Activated B cell treated with CpG ODN at 0.5 μM for 24 hours (primary cell): ENCODE results near the gene PRICKLE3. TPM values are rescaled to one million over a fixed set of nuclear protein-coding genes. Genes with fewer than 3 reads are reported as not detected.
"Not testable (repeated sequence)": the region's sequence is repeated elsewhere in the genome, so short reads cannot be mapped to it uniquely, and the experiment has no call there.

ENCODE experiments used
- ATAC-seq: fragments of 200-7000 bp; cut with Tn5 transposase; one replicate; pipeline ENCODE4 v1.10.0; 2021; ENCODE audit warnings: low read depth, mild to moderate bottlenecking, moderate library complexity
- CTCF ChIA-PET: fragments of 350-600 bp; sonication (Branson Sonifier 250); formaldehyde crosslinking; loops from one replicate; lab custom pipeline; 2021; ENCODE audit warnings: antibody characterized with exemption; lab: Charles Lee
- POLR2A ChIA-PET: fragments of 350-600 bp; sonication (Branson Sonifier 250); formaldehyde crosslinking; loops from one replicate; lab custom pipeline; 2021; ENCODE audit warnings: antibody characterized with exemption; lab: Charles Lee
- DNase-seq: peaks from one replicate; pipeline ENCODE4 v3.0.0; 2022
- H3K27ac Mint-ChIP-seq: one replicate; pipeline ENCODE4 v1.8.0; 2020; ENCODE audit warnings: mixed read lengths
- H3K27me3 Mint-ChIP-seq: one replicate; pipeline ENCODE4 v1.8.0; 2021; ENCODE audit warnings: mixed read lengths
- H3K36me3 Mint-ChIP-seq: one replicate; pipeline ENCODE4 v1.8.0; 2021; ENCODE audit warnings: low read depth, mixed read lengths
- H3K4me1 Mint-ChIP-seq: one replicate; pipeline ENCODE4 v1.8.0; 2021; ENCODE audit warnings: mixed read lengths
- H3K4me3 Mint-ChIP-seq: one replicate; pipeline ENCODE4 v1.8.0; 2020; ENCODE audit warnings: mild to moderate bottlenecking, mixed read lengths
- H3K9me3 Mint-ChIP-seq: one replicate; pipeline ENCODE4 v1.8.0; 2020; ENCODE audit warnings: mixed read lengths
- intact Hi-C: fragments of 100-400 bp; cut with micrococcal nuclease; formaldehyde crosslinking; loops from one replicate; pipeline ENCODE4 v1.15.1; 2024
- total RNA-seq: library from RNA; stranded (reverse); gene quantifications from 2 replicates; pipeline ENCODE4 v1.2.3, GENCODE V29; 2022
- TF ChIP-seq, protein P1 (sequence below): fragments of 200-600 bp; IDR thresholded peaks from one replicate; pipeline ENCODE4 v1.8.0; 2022; ENCODE audit warnings: antibody characterized with exemption, mild to moderate bottlenecking

Gene PRICKLE3
- total RNA-seq, 1 donor from 2014 or later, result 11.8 TPM

DNA sequence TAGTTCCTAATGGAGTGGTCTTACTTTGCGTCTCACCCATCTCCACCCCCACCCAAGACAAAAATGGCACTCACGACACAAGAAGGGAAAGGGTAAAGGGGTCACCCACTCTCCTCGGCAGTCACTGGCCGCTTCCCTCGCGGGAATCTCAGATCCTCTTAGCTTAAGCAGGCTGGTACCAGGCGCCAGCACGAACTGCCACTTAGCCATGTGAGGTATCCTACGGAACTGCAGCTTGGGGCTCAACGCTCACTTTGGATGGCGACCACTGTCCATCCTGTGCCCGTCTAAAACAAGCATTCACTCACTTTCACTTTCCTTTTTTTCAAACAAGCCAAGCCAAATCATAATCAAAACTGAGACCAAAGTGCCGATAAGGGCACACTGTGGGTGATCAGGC, 38.2 kb downstream of the PRICKLE3 start:
- Mint-ChIP-seq H3K27me3 (no peaks in the 10 kb centered on the region), H3K27ac (no peak overlapping the region), H3K36me3 (no peaks in the 10 kb centered on the region), H3K9me3 (no peaks in the 10 kb centered on the region), H3K4me3 (no peak overlapping the region), H3K4me1 (peaks cover 3% of the 10 kb centered on the region)
- ChIA-PET CTCF (no interaction called here), POLR2A (no interaction called here)
- ATAC-seq, result no peak
- intact Hi-C loops, result no loop called here
- DNase-seq, result no peak
- TF ChIP-seq, protein P1, sequence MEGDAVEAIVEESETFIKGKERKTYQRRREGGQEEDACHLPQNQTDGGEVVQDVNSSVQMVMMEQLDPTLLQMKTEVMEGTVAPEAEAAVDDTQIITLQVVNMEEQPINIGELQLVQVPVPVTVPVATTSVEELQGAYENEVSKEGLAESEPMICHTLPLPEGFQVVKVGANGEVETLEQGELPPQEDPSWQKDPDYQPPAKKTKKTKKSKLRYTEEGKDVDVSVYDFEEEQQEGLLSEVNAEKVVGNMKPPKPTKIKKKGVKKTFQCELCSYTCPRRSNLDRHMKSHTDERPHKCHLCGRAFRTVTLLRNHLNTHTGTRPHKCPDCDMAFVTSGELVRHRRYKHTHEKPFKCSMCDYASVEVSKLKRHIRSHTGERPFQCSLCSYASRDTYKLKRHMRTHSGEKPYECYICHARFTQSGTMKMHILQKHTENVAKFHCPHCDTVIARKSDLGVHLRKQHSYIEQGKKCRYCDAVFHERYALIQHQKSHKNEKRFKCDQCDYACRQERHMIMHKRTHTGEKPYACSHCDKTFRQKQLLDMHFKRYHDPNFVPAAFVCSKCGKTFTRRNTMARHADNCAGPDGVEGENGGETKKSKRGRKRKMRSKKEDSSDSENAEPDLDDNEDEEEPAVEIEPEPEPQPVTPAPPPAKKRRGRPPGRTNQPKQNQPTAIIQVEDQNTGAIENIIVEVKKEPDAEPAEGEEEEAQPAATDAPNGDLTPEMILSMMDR, result no peak

DNA sequence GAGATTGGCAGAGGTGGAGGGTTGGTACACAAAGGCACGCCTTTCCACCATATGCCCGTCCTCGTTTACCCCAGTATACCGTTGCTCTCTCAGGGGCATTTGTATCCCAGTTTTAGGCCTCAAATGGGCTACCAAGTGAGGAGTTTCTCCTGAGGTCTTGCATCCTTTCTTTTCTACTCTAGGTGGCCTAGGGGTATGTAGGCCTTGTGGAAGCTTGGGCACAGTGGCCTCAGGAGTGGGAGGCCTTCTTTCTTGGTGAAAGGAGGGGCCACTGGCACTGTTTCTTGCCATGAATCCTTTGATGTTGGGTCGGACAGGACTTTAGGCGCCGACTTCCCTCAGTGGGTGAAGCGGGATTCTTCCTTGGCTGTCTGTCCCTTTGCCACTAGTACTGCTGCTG, 38.9 kb downstream of the PRICKLE3 start:
- H3K9me3 Mint-ChIP-seq, result no peaks in the 10 kb centered on the region
- ChIA-PET POLR2A (no interaction called here), CTCF (no interaction called here)
- H3K27me3 Mint-ChIP-seq, result no peaks in the 10 kb centered on the region
- H3K36me3 Mint-ChIP-seq, result no peaks in the 10 kb centered on the region
- ATAC-seq (no peak), DNase-seq (no peak)
- H3K4me1 Mint-ChIP-seq, result peaks cover 3% of the 10 kb centered on the region
- no peak overlapping the region for H3K27ac Mint-ChIP-seq
- TF ChIP-seq, protein P1, result no peak
- no peak overlapping the region for H3K4me3 Mint-ChIP-seq
- intact Hi-C loops, result no loop called here

DNA sequence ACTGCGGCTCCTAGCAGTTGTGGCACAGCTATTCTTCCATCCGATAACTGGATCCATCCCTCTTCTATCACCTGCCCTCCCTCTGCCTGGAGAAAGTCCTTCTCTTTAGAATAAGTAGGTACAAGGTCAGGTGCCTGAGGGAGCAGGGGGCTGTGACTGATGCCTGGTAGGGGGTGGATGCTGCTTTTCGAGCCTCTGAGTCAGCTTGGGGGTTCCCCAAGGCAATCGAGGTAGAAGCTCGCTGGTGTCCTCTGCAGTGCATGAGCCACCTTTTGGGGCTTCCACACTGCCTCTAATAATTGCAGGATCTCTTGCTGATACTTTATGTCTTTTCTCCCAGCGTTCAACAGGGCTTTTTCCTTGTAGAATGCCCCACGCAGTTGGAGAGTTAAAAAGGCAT, 43.0 kb downstream of the PRICKLE3 start:
- H3K36me3 Mint-ChIP-seq, H3K4me3 Mint-ChIP-seq, H3K9me3 Mint-ChIP-seq, H3K4me1 Mint-ChIP-seq, DNase-seq, H3K27ac Mint-ChIP-seq, ATAC-seq, POLR2A ChIA-PET, H3K27me3 Mint-ChIP-seq, intact Hi-C loops: not testable (repeated sequence)
- CTCF ChIA-PET, result interaction anchor here (1.5 kb wide), 1 partner anchor 13 kb away, joined by 4 read pairs; no protein-coding TSS in a partner anchor

DNA sequence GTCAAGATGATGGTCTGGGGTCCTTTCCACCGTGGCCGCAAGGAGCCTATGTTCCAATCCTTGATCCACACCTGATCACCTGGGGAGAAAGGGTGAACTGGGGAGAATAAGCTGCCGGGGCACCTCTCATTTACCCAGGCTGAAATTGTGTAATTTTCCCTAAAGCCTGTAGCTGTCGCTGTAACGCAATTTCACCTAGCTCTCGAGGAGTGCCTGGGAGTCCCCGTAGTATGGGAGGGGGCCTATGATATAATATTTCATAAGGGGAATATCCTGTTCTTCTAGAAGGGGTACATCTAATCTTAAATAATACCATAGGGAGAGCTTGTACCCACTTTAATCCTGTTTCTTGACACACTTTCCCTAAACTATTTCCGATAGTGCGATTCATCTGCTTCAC, 43.9 kb downstream of the PRICKLE3 start:
- ATAC-seq, H3K36me3 Mint-ChIP-seq, H3K27ac Mint-ChIP-seq, H3K4me3 Mint-ChIP-seq, intact Hi-C loops, DNase-seq, H3K27me3 Mint-ChIP-seq, H3K9me3 Mint-ChIP-seq, H3K4me1 Mint-ChIP-seq: not testable (repeated sequence)
- ChIA-PET POLR2A (interaction anchor here (1.1 kb wide), 1 partner anchor 14 kb away, joined by 5 read pairs; no protein-coding TSS in a partner anchor), CTCF (interaction anchor here (0.9 to 1.5 kb wide), 2 partner anchors 14 to 22 kb away, joined by 4 read pairs; no protein-coding TSS in a partner anchor)

DNA sequence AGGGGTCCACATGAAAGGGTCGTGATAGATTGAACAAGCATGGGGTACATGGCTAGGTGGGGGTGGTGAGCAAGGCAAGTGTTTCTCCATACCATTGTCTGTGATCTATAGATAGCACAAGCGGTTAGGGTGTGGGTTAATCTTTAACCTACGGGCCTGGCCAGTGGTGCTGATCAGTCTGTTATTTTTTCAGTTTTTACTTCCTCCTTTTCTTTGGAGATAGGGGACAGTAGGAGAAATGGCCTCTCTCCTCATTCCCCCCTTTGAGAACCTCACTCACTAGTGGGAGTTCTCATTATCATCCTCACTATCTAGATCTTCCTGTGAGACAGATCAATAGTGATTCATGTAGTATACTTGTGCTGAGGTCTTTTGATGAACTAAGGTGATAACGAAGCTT, 46.5 kb downstream of the PRICKLE3 start:
- Mint-ChIP-seq H3K4me1 (no peaks in the 10 kb centered on the region), H3K36me3 (peaks cover 8% of the 10 kb centered on the region), H3K4me3 (no peak overlapping the region), H3K9me3 (no peaks in the 10 kb centered on the region), H3K27me3 (no peaks in the 10 kb centered on the region), H3K27ac (no peak overlapping the region)
- POLR2A ChIA-PET, result no interaction called here
- TF ChIP-seq, protein P1, result no peak
- DNase-seq (no peak), ATAC-seq (no peak)
- CTCF ChIA-PET, result no interaction called here
- intact Hi-C loops, result no loop called here

DNA sequence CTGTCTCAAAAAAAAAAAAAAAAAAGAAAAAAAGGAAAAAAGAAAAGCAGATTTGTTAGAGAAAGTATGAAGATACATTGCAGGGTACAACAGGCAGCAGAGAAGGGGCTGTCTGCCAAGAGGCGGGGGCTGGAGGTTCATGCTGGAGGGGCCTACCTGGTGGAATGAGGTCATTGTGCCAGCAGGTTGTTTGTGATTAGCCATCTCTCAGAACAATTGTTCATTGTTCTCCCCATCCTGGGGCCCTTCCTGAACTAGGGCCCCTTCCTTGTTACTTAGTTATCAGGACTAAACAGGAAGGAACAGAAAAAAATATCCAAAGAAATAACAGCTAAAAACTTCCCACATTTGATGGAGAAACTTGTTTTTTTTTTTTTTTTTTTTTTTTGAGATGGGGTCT, 48.7 kb downstream of the PRICKLE3 start:
- Mint-ChIP-seq H3K4me3 (no peak overlapping the region), H3K4me1 (no peaks in the 10 kb centered on the region), H3K9me3 (no peaks in the 10 kb centered on the region), H3K27ac (no peak overlapping the region), H3K36me3 (peaks cover 8% of the 10 kb centered on the region), H3K27me3 (no peaks in the 10 kb centered on the region)
- TF ChIP-seq, protein P1, result no peak
- ATAC-seq (no peak), DNase-seq (no peak)
- POLR2A ChIA-PET, result interaction anchor here (0.7 kb wide), 1 partner anchor 103 kb away, joined by 4 read pairs; no protein-coding TSS in a partner anchor
- CTCF ChIA-PET, result no interaction called here
- intact Hi-C loops, result no loop called here
